K562 (cell line): ENCODE measurements around the gene ANKMY2. TPM values are rescaled to one million over a fixed set of nuclear protein-coding genes. Genes with fewer than 3 reads are reported as not detected.

Experiments
- ARID2 ChIP-seq: fragments of 450-650 bp; IDR thresholded peaks from 2 replicates; pipeline ENCODE4 v1.6.1; 2017; ENCODE audit warnings: antibody characterized with exemption, mild to moderate bottlenecking
- ATF1 ChIP-seq, 2 experiments: fragments of 450-650 bp in 1 of 2; IDR thresholded peaks; 2 replicates each; pipeline ENCODE4 v1.6.1; 2016; ENCODE audit warnings: missing compliant biosample characterization in 1 of 2, missing genetic modification characterization in 1 of 2
- ATF3 ChIP-seq, 2 experiments: fragments of 450-650 bp in 1 of 2; sonication (generic) in 1 of 2; formaldehyde crosslinking in 1 of 2; IDR thresholded peaks in 1 of 2; conservative IDR thresholded peaks in 1 of 2; 2 replicates each; pipeline versions ENCODE4 v1.6.1 to v1.8.1; 2016 to 2023; ENCODE audit warnings: mild to moderate bottlenecking in 2 of 2, moderate library complexity in 2 of 2, inconsistent platforms in 1 of 2, missing genetic modification reagents in 1 of 2
- ATF7 ChIP-seq: fragments of 450-650 bp; IDR thresholded peaks from 2 replicates; pipeline ENCODE4 v1.7.1; 2014; ENCODE audit warnings: mild to moderate bottlenecking, moderate library complexity
- HMG20A ChIP-seq: fragments of 450-650 bp; formaldehyde crosslinking; conservative IDR thresholded peaks from 2 replicates; pipeline ENCODE4 v1.4.0; 2020; ENCODE audit warnings: mild to moderate bottlenecking, mixed read lengths
- polyA plus RNA-seq, 8 experiments: library from polyadenylated mRNA; depleted of rRNA in 4 of 8; stranded (reverse) in 5 of 8; unstranded in 3 of 8; fragments of >200 nt; fragmentation: Nextera tagmentation in 2 of 8; fragmentation: Illumina TruSeq in 1 of 8; extraction: Ambion mirVana in 2 of 8; extraction: Trizol in 1 of 8; gene quantifications; 2 replicates each; pipeline versions ENCODE4 v1.2.1 to v1.2.3, GENCODE V29; 2011 to 2014; ENCODE audit warnings: inconsistent platforms in 1 of 8, missing spikeins in 1 of 8
- total RNA-seq, 7 experiments: library from RNA; depleted of rRNA in 6 of 7; stranded (reverse); fragments of >200 nt in 6 of 7; fragmentation: Illumina TruSeq in 2 of 7; extraction: Trizol in 2 of 7; gene quantifications; 2 replicates each; pipeline versions ENCODE4 v1.2.1 to v1.2.3, GENCODE V29; 2011 to 2021; ENCODE audit warnings: low replicate concordance in 1 of 7
- TF ChIP-seq, protein P1 (sequence below), 2 experiments: fragments of 450-650 bp; conservative IDR thresholded peaks; 2 replicates each; pipeline ENCODE4 v1.6.1; 2017; ENCODE audit warnings: mild to moderate bottlenecking in 2 of 2, moderate library complexity in 2 of 2

ANKMY2 gene
- total and polyA plus RNA-seq, 9 of the 15 experiments (the other 6 are each of a cell fraction or from before 2014, with no cell fraction given): 38.9 to 71.5 (median 48.8) TPM

GRCh38 chr7:16660702-16661464 lies 15.3 kb upstream of the ANKMY2 start (continued):
- TF ChIP-seq ATF1 (CRISPR knock-in tag; IDR thresholded peaks at IDR 0.05): no peak
- 0 out of 2 replicates have a peak, but pooled peaks have one; percentile 41 for TF ChIP-seq ATF1 (tag; IDR thresholded peaks at IDR 0.05)
- TF ChIP-seq ATF3 (IDR thresholded peaks at IDR 0.05): peak; percentile 99
- peak; percentile 86; the same call in 1 of the 2 replicates for TF ChIP-seq ATF3 (CRISPR knock-in tag; conservative IDR thresholded peaks at IDR 0.05)
- no peak for TF ChIP-seq ARID2
- peak; percentile 83 for TF ChIP-seq ATF7
- TF ChIP-seq, protein P1, sequence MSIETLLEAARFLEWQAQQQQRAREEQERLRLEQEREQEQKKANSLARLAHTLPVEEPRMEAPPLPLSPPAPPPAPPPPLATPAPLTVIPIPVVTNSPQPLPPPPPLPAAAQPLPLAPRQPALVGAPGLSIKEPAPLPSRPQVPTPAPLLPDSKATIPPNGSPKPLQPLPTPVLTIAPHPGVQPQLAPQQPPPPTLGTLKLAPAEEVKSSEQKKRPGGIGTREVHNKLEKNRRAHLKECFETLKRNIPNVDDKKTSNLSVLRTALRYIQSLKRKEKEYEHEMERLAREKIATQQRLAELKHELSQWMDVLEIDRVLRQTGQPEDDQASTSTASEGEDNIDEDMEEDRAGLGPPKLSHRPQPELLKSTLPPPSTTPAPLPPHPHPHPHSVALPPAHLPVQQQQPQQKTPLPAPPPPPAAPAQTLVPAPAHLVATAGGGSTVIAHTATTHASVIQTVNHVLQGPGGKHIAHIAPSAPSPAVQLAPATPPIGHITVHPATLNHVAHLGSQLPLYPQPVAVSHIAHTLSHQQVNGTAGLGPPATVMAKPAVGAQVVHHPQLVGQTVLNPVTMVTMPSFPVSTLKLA (conservative IDR thresholded peaks at IDR 0.05): peak; percentile 46 to 71; a peak in 3 of 4 replicates
- TF ChIP-seq HMG20A (CRISPR knock-in tag): no peak
